ENCODE results near the gene LONP1. TPM values are rescaled to one million over a fixed set of nuclear protein-coding genes. Genes with fewer than 3 reads are reported as not detected.

LONP1 gene
- total RNA-seq, 4 donors from 2014 or later, result 31.7 to 75.9 (median 47.4) TPM

DNA sequence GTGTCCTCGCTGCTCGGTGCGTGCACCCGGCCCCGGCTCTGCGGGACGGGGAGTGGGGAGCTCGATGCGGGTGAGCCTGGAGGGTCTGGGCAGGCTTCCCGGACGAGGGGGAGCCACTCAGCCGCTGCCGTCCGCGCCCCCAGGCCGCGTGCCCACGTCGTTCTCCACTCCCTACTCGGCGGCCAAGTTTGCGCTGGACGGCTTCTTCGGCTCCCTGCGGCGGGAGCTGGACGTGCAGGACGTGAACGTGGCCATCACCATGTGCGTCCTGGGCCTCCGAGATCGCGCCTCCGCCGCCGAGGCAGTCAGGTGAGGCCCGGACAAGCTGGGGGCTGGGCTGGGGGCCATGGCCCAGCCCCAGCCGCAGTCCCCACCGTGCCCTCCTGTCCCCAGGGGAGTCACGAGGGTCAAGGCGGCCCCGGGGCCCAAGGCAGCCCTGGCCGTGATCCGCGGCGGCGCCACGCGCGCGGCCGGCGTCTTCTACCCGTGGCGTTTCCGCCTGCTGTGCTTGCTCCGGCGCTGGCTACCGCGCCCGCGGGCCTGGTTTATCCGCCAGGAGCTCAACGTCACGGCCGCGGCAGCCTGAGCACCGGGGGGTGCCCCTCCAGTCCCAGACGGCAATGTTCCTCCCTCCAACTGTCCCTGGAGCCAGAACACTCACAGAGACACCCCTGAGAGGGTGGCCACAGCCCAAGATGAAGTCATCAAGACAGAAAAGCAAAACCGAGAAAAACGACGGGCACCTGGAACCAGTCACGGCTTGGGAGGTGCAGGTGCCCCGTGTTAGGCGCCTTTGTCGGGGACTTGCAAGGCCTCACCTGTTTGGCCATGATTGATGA lies 32.4 kb downstream of the LONP1 start:
- Histone ChIP-seq H3K27me3 (no peaks in the 10 kb centered on the region), H3K4me1 (peaks cover 0 to 28% (median 13%) of the 10 kb centered on the region in 4 donors), H3K36me3 (peaks cover 0 to 10% (median 0%) of the 10 kb centered on the region in 3 donors), H3K9me3 (no peaks in the 10 kb centered on the region), H3K4me3 (peak overlapping the region; percentile 64 to 72 (median 66)), H3K27ac (peak overlapping the region; percentile 83 to 85 (median 83))
- DNase-seq, result no peak
- TF ChIP-seq POLR2A (IDR thresholded peaks at IDR 0.05), result no peak
- TF ChIP-seq, protein P1, sequence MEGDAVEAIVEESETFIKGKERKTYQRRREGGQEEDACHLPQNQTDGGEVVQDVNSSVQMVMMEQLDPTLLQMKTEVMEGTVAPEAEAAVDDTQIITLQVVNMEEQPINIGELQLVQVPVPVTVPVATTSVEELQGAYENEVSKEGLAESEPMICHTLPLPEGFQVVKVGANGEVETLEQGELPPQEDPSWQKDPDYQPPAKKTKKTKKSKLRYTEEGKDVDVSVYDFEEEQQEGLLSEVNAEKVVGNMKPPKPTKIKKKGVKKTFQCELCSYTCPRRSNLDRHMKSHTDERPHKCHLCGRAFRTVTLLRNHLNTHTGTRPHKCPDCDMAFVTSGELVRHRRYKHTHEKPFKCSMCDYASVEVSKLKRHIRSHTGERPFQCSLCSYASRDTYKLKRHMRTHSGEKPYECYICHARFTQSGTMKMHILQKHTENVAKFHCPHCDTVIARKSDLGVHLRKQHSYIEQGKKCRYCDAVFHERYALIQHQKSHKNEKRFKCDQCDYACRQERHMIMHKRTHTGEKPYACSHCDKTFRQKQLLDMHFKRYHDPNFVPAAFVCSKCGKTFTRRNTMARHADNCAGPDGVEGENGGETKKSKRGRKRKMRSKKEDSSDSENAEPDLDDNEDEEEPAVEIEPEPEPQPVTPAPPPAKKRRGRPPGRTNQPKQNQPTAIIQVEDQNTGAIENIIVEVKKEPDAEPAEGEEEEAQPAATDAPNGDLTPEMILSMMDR (IDR thresholded peaks at IDR 0.05), result no peak

DNA sequence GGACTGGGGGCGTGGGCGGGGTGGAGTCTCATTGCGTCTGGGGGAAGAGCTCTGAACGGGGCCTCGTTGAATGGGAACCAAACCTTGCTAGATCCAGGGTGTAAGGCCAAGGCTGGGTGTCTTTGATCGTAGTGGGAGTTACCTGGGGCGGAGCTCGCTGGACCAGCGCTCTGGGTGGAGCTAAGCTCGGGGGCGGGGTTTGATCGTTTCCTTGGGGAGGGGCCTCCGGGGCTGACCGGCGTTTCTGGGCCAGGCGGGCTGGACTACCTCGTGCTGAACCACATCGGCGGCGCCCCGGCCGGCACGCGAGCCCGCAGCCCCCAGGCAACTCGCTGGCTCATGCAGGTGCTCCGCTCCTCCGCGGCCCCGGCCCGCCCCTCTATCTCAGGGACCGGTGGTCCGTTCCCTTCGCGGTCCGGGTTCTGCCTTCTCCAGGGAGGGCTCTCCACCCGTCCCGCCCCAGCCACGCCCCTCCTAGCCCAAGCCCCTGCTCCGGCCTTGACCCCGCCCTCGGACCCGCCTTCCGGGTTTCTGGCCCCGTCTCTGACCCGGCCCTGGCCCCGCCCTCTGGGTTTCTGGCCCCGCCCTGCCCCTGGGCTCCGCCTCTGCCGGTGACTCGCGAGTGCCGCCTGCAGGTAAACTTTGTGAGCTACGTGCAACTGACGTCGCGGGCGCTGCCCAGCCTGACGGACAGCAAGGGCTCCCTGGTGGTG lies 33.1 kb downstream of the LONP1 start:
- H3K4me1 ChIP-seq, result peaks cover 0 to 20% (median 9%) of the 10 kb centered on the region in 4 donors
- peak overlapping the region; percentile 83 to 85 (median 83) for H3K27ac ChIP-seq
- peak; percentile 98 to 100 (median 99) for DNase-seq
- peak overlapping the region; percentile 64 to 72 (median 66) for H3K4me3 ChIP-seq
- H3K36me3 ChIP-seq, result peaks cover 0 to 3% (median 0%) of the 10 kb centered on the region in 3 donors
- TF ChIP-seq POLR2A (IDR thresholded peaks at IDR 0.05), result peak in 1 of 2 donors; percentile 40
- TF ChIP-seq, protein P1 (IDR thresholded peaks at IDR 0.05), result peak; percentile 62 to 92 (median 87)
- H3K9me3 ChIP-seq, result no peaks in the 10 kb centered on the region
- no peaks in the 10 kb centered on the region for H3K27me3 ChIP-seq

DNA sequence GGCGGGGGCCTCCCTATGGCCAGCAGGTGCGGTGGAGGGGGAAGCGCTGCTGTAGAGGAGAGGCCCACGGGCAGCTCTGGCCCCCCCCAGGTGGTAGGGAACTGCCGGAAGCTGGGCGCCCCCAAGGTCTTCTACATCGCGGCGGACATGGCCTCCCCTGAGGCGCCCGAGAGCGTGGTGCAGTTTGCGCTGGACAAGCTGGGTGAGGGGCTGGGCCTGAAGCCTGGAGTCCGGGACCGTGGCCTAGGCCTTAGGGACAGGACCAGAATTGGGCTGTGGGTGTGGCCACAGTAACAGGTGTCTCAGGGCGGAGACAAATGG lies 33.7 kb downstream of the LONP1 start:
- TF ChIP-seq, protein P1 (IDR thresholded peaks at IDR 0.05), result no peak
- no peak for TF ChIP-seq POLR2A (IDR thresholded peaks at IDR 0.05)
- H3K4me1 ChIP-seq, result peaks cover 0 to 18% (median 7%) of the 10 kb centered on the region in 4 donors
- peak overlapping the region; percentile 64 to 72 (median 66) for H3K4me3 ChIP-seq
- H3K27me3 ChIP-seq, result no peaks in the 10 kb centered on the region
- no peak for DNase-seq
- H3K36me3 ChIP-seq, result no peaks in the 10 kb centered on the region
- H3K9me3 ChIP-seq, result no peaks in the 10 kb centered on the region
- H3K27ac ChIP-seq, result peak overlapping the region; percentile 83 to 85 (median 83)

GRCh38 chr19:5684694-5685430 lies 35.1 kb downstream of the LONP1 start:
- no peak overlapping the region for H3K4me3 ChIP-seq
- TF ChIP-seq, protein P1 (IDR thresholded peaks at IDR 0.05), result no peak
- no peak for TF ChIP-seq POLR2A (IDR thresholded peaks at IDR 0.05)
- no peak overlapping the region for H3K27ac ChIP-seq
- no peaks in the 10 kb centered on the region for H3K27me3 ChIP-seq
- no peaks in the 10 kb centered on the region for H3K9me3 ChIP-seq
- peaks cover 0 to 18% (median 10%) of the 10 kb centered on the region in 4 donors for H3K4me1 ChIP-seq
- no peak for DNase-seq
- H3K36me3 ChIP-seq, result no peaks in the 10 kb centered on the region

DNA sequence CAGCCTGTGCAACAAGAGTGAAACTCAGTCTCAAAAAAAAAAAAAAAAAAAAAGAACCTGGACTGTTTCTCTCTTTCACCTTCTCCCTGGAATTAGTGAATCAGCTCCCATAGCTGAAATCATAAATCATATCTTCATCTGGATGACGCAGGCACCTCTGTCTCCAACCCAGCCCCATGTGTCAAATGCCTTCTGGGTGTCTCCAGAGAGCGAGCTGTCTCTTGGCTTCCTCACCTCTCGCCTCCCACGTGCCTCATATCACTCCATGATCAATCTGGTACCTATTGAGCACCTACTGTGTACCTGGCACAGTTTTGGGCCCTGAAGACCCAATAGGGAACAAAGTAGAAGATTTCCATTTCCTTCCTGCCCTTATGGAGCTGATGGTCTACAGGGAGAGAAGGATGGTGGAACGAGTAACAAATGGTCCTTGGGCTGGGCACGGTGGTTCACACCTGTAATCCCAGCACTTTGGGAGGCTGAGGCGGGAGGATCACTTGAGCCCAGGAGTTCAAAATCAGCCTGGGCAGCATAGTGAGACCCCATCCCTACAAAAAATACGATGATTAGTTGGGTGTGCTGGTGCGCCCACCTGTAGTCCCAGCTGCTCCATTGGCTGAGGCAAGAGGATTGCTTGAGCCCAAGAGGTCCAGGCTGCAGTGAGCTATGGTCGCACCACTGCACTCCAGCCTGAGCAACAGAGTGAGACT lies 36.6 kb downstream of the LONP1 start:
- H3K9me3 ChIP-seq, result no peaks in the 10 kb centered on the region
- no peaks in the 10 kb centered on the region for H3K27me3 ChIP-seq
- H3K4me1 ChIP-seq, result peaks cover 0 to 26% (median 13%) of the 10 kb centered on the region in 4 donors
- H3K36me3 ChIP-seq, result no peaks in the 10 kb centered on the region
- TF ChIP-seq POLR2A (IDR thresholded peaks at IDR 0.05), result no peak
- TF ChIP-seq, protein P1 (IDR thresholded peaks at IDR 0.05), result no peak
- DNase-seq, result no peak
- H3K27ac ChIP-seq, result no peak overlapping the region
- H3K4me3 ChIP-seq, result no peak overlapping the region

Data from Peyer's patch (tissue), 4 donors.